ENCODE results near the gene STRN.

- TF ChIP-seq CTCF (conservative IDR thresholded peaks at IDR 0.05 in 1 of 2, IDR thresholded peaks at IDR 0.05 in 1 of 2; ENCODE audit: low read depth in 1 of 2, low read length in 2 of 2): no peak
- no peak for TF ChIP-seq EZH2 (IDR thresholded peaks at IDR 0.05; ENCODE audit: low read length, missing control alignments)
Measured at GRCh38 chr2:36808386-36809068, 157.8 kb downstream of the STRN start.
